Measurements from ENCODE around the gene SECTM1. TPM values are rescaled to one million over a fixed set of nuclear protein-coding genes. Genes with fewer than 3 reads are reported as not detected.
"Not testable (repeated sequence)": the region's sequence is repeated elsewhere in the genome, so short reads cannot be mapped to it uniquely, and the experiment has no call there.

The SECTM1 gene
- total RNA-seq: 0.78 TPM

DNA sequence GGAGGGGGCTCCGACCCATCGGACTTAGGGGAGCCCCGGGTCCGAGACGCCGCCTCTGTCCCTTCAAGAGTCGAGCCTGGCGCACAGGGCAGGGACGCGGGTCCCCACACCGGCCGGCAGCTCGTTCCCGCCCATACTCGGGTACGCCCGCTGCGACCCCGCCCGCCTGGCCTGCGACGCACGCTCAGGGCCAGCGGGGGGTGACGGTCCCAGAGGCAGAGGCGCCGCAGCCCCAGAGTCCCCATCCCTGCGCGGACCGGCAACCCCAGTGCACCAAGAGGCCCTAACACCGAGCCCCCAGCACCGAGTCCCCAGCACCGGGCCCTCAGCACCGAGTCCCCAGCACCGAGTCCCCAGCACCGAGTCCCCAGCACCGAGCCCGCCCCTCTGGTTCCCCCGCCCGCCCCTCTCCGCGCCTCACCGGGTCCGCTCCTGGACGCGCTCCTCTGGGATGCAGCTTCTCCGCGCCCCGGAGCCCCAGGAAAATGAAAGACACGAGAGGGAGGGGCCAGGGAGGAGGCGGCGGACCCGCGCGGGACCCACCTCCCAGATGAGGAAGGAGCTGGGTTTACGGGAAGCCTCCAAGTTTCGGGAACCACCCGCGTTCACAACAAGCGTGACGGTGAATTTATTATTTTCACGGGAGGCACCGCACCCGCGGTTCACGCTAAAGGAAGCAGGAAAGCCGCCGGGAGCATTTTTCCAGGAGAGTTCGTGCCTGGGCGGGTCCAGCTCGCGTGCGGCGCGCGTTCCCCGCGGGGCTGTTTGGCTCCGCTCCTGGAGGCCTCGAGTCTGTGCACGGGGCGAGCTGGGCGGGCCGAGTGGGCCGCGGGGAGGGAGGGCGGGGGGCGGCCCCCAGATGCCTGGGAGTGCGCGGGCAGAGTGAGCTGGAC lies at the start of gene SECTM1:
TSS of gene SECTM1 (minus strand) at position 488 of the 893 bp plus-strand sequence. CDS start 6,526 bp downstream, outside the sequence.
- DNase-seq: no peak

DNA sequence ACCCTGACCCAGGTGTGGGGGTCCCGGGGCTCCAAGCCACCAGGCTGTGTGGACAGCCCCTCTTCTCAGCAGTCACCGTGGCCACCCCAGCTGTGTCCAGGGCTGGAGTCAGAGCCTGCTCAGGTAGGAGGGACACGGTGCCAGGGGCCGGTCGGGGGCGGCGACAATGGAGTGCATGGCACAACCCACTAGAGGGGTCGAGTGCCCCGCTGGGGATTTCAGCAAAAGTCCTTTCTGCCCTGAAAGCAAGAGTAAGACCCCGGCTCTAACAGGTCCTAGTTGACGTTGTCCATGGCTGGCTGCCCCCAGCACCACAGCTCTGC lies 49.3 kb upstream of the SECTM1 start:
- no peak for DNase-seq

DNA sequence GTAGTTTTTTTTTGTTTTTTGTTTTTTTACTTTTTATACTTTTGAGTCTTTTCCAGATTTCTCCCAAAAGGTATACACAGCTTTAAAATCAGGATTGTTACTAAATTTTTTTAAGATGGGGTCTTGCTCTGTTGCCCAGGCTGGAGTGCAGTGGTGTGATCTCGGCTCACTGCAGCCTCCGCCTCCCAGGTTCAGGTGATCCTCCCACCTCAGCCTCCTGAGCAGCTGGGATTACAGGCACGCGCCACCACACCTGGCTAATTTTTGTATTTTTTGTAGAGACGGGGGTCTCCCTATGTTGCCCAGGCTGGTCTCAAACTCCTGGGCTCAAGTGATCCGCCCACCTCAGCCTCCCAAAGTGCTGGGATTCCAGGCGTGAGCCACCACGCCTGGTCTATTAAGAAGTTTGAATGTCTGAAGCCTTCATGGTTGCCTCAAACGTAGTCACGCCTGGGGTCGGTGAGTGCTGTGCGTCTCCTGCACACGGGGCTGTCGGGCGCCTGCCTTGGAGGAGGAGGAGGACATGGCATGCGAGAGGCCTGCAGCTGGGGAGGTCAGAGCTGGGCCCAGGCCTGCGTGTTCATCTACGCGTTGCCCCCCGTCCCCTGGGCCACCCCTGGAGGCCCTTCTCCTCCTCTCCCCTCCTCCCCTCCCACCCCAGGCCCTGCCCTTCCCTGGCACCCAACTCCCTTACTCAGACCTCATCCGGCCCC lies 48.8 kb upstream of the SECTM1 start:
- DNase-seq: not testable (repeated sequence)

DNA sequence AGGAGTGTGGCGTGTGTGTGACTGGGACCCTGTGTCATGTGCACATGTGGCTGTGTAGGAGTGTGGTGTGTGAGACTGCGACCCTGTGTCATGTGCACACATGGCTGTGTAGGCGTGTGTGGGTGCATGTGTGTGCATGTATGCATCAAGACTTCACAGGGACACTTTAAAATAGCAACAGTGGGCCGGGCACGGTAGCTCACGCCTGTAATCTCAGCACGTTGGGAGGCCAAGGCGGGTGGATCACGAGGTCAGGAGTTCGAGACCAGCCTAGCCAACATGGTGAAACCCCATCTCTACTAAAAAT lies 48.1 kb upstream of the SECTM1 start:
- DNase-seq: not testable (repeated sequence)

DNA sequence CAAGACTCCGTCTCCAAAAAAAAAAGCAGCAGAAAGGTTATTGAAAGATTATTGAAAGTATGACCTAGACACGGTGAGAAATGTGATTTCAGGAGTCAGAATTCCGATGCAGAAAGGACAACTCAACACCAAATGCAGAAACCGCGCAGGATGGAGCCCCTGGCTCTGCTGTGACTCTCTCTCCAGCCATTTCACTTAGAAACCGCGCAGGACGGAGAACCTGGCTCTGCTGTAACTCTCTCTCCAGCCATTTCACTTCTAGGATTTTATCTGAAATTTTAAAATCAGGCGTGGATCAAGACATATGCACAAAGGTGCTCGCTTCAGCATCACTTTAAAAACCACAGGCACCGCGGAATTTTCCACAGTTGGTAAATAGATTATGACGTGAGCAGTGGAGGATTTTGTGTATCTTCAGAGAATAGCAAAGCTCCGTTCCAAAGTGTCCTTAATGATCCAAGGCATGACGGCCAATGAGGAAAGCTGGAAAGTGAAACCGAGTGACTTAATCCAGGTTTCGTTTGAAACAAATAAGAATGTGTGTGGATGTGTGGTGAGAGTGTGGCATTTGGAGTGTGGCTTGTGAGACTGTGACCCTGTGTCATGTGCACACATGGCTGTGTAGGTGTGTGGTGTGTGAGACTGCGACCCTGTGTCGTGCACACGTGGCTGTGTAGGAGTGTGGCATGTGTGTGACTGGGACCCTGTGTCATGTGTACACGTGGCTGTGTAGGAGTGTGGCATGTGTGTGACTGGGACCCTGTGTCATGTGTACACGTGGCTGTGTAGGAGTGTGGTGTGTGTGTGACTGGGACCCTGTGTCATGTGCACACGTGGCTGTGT lies 47.5 kb upstream of the SECTM1 start:
- no peak for DNase-seq

DNA sequence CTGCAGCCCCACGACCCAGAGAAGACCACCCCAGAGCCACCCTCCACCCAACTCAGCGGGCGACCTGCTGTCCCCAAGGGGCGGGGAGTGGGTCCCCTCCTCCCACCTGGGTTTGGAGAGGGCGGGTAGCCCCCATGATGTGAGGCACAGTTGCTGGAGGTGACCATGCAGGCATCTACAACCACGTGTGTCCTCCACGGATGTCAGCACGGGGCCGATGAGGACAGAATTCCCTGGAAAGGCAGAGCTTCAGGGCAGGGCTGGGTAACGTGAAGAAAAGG lies 45.1 kb upstream of the SECTM1 start:
- no peak for DNase-seq

DNA sequence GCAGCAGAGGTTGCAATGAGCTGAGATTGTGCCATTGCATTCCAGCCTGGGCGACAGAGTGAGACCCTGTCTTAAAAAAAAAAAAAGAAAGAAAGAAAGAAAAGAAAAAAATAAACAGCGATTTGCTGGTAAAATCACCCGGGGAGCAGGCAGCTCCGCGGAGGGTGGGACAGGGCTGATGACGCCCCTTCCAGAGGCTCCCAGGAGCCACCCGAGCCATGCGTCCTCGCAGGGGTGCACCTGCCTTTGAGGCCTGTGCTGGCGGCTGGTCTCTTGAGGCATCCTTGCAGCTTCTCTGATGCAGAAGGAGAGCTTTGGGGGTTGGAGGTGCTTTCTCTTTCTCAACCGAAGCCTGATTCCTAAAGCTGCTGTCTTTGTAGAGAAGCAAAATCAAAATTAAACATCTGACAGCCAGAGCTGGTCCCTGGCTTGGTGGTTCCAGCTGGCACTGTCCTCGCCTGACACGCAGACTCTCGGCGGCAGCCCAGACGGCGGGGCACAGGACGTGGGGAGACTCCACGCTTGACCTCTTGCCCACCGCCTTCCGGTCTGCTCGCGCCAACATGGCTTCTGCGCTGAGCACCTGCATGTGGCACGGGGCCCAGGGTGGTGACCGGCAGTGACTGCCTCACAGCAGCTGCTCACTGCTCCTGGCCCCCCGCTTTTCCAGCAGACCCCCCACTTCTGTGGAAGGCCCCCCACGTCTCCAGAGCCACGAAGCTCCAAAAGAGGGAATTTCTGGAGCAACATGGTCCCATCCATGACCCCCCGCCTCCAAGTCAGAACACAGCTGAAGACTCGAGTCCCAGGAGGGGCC lies 44.6 kb upstream of the SECTM1 start:
- DNase-seq: no peak

DNA sequence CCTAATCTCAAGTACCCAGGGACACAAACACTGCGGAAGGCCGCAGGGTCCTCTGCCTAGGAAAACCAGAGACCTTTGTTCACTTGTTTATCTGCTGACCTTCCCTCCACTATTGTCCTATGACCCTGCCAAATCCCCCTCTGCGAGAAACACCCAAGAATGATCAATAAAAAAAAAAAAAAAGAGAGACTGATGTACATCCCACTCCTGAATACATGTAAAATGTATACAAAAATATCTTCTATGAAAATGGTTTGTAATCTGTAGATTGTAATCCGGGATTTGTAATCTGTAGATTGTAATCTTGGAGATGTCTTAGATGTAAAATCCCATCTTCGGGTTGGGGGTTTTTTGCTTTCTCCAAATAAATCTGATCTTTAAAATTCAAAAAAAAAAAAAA lies 43.7 kb upstream of the SECTM1 start:
- DNase-seq: not testable (repeated sequence)

DNA sequence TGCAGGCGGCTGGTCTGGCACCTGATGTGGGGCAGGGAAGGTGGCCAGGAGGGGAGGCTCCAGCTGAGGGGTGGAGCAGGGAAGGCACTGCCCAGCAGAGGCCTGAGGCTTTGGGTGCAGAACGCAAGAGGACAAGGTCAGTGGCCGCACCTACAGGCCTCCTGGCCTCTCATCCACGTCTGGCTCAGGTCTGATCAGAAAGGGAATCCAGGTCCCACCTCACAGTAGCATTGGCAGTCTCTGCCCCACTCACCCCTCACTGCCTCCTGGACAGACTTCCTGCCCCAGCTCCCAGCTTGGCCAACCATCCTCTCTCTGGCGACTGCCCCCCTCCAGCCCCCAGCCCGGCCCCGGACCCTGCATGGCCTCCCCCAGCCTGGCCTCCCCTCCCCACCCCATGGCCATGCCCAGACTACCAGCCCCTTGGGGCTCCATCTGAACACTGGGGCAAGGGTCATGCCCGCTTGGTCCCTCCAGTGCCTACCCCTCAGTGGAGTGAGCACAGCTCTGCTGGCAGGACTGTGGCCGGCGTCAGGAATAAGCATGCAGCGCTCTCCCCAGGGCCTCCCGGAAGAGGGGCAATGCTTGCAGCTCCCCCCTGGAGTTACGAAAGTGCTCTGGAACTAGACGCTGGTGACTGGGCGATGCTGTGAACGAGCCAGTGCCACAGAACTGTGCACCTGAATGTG lies 42.6 kb upstream of the SECTM1 start:
- no peak for DNase-seq

DNA sequence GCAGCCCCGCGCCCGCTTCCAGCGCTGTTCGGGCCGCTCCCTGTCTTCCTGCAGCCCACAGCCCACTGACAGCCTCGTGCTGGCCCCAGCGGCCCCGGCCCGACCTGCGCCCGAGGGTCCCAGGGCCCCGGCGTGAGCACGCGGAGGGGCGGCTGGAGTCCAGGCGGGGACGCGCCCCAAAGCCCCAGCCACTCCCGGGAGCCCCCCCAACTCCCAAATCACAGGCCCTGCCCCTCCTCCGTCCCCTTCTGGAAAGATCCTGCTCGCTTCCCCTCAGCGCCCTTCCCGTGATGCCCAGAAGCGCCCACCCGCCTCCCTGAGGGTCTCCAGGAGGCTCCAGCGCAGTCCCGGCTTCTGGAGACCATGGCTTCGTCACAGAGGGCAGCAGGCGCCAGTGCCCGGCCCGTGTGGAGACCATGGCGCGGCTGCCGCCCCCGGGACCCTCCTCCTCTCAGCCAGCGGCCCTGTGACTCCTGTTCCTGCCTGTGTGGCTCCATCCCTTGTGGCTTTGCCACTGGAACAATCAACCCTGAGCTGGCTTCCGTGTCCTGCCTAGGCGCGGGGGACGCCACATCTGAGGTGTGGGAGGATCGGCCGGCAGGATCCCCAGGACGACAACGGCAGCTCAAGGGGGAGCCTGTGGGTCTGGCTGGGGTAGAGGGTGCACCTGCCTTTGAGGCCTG lies 41.9 kb upstream of the SECTM1 start:
- DNase-seq: no peak

DNA sequence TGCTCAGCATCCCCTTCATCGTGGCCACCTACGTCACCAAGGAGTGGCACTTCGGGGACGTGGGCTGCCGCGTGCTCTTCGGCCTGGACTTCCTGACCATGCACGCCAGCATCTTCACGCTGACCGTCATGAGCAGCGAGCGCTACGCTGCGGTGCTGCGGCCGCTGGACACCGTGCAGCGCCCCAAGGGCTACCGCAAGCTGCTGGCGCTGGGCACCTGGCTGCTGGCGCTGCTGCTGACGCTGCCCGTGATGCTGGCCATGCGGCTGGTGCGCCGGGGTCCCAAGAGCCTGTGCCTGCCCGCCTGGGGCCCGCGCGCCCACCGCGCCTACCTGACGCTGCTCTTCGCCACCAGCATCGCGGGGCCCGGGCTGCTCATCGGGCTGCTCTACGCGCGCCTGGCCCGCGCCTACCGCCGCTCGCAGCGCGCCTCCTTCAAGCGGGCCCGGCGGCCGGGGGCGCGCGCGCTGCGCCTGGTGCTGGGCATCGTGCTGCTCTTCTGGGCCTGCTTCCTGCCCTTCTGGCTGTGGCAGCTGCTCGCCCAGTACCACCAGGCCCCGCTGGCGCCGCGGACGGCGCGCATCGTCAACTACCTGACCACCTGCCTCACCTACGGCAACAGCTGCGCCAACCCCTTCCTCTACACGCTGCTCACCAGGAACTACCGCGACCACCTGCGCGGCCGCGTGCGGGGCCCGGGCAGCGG lies 41.2 kb upstream of the SECTM1 start:
- DNase-seq: no peak

DNA sequence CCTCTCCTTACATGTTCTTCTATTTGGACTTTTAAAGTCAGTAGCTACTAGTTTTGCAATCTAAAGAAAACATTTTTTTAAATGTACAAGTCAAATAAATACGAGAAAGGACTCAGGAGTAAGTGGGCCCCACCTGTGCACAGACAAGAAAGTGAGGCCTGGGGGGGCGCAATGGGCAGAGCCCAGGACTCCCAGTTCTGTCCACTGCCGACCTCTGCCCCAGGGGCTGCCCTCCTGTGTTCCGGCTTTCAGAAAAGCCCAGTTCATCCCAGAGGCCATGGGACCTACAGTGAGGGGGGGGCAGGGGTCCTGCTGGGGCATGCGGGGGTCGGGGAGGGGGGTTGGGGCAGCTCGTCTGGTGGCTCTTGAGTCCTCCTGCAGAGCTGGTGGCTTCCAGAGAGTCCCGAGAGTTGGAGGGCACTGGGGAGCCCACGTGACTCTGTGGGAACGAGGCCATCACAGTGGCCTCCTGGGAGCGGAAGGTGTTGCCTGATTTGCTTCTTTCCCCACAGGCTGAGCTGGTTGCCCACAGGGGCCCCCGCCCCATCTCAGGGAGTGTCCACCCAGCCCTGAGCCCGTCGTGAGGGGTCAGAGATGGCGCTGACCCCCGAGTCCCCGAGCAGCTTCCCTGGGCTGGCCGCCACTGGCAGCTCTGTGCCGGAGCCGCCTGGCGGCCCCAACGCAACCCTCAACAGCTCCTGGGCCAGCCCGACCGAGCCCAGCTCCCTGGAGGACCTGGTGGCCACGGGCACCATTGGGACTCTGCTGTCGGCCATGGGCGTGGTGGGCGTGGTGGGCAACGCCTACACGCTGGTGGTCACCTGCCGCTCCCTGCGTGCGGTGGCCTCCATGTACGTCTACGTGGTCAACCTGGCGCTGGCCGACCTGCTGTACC lies 40.4 kb upstream of the SECTM1 start:
- DNase-seq: no peak

DNA sequence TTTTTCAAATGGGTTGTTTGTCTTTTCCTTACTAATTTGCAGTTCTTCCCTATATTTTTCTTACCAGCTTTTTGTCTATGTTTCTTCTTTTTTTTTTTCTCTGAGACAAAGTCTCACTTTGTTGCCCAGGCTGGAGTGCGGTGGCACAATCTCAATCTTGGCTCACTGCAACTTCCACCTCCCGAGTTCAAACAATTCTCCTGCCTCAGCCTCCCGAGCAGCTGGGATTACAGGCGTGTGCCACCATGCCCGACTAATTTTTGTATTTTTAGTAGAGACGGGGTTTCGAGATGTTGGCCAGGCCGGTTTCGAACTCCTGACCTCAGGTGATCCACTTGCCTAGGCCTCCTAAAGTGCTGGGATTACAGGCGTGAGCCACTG lies 39.5 kb upstream of the SECTM1 start:
- not testable (repeated sequence) for DNase-seq

DNA sequence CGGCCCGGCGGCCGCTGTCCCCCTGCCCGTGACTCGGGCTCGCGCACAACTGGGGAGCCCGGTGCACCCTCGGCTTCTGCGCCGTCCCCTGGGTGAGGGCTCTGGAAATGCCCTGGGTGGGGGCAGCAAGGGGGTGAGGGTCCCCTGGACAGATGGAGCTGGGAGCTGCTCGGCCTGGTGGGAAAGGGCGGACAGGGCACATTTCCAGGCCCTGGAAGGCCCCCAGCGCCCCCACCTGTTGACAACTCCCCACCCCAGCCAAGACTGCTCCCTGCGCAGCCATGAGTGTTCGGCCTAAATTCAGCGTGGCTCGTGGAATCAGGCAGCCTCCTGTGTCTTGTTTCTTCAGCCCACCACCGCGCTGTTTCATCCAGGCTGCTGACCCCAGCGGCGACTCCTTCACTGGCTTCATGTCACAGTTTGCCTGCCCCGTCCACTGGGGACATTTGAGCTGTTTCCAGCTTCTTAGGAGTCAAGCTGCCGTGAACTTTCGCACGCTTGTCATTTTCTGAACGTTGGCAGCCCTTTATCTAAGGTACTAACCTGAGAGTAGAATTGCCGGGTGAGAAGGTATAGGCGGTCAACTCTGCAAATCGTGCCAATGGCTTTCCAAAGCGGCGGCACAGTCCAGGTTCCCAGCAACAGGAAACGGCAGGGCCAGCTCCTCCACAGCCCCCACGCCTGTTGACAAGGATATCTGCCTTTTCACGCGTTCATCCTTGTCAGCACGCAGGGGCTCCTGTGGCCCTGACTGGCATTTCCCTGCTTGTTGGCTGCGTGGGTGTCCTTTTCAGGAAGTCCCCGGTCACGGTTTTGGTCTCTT lies 38.9 kb upstream of the SECTM1 start:
- DNase-seq: no peak

DNA sequence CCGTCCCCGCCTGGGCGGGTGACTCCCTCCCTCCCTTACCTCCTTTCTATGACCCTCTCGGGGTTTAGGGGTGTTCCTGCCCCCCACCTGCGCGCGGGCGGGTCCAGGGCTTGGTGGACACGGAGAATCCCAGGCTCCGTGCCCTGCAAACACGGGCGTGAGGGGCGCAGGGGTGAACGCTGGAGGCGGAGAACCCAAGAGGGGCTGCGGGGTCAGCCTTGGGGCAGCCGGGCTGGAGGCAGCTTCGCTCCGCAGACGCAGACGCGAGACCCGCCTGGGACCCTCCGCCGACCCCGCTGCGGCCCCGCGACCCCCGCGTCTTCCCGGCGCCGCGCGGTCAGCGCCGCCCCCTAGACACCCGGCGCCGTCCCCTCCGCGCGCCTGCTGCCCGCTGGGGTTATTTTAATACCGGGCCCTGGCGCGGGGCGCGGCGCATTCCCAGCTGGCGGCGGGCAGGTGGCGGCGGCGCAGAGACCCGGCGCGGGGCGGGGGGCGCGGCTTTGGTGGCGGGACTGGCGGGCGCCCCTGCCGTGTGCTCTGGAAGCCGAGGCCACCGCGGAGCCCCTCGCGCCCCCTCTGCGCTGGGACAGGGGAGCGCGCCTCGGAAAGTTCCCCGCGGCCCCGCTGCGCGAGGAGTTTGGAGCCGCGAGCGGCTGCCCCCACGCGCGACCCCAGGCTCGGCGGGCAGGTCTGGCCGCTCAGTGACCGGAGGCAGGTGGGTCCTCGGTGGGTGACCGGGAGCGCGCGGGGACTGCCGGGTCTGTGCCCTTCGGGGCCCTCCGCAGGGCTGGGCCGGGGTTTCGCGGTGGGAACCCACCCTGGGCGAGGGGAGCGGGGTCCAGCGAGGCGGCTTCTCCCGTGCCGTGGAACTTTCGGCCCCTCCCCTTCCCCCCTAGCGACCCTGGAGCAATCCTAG lies 38.0 kb upstream of the SECTM1 start, which contains the start of gene UTS2R:
TSS of gene UTS2R (plus strand) at position 433 of the 916 bp plus-strand sequence. CDS start 2,560 bp downstream, outside the sequence.
- DNase-seq: no peak

DNA sequence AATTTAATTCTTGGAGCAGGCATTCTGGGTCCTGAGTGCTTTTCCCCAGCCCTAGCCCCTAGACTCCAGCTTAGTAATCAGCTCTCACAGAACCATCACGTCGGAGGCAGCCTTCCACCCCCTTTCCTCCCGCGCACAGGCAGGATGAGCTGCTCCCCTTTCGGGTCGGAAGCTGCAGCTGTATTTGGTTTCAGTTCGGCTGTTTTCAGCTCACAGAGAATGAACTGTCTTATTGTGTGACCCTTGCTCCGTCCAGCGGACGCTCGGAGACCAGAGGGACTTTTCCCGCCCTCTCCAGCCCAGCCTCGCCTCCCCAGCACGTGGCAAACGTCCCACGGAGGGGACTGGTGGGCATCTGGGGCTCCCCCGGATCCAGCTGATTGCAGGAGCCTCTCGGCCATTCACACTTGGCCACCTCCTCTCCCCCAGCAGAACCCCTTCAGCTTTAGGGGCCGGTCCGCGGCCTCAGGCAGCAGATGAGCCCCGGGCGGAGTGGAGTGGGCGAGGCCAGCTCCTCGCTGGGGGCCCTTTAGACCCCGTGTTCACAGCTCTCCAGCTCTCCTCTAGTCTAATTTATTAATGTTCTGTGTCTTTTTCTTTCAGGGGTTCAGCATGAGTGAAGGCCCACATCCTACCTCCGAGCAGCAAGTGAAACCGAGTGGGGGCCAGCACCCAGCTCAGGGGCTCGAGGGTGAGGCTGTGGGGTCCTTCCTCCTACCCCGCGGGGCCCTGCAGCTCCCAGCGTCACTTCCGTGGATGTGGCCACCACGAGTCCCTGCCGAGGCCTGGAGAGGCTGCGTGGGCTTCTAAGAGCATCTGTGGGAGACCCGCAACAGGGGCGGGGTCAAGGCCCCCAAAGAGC lies 37.1 kb upstream of the SECTM1 start:
- no peak for DNase-seq
